Stomach (tissue), 4 donors: ENCODE data around the gene FAM72B.
"Not testable (repeated sequence)": the region's sequence is repeated elsewhere in the genome, so short reads cannot be mapped to it uniquely, and the experiment has no call there.

Experiments used
- EP300 ChIP-seq: sonication (generic); formaldehyde crosslinking; IDR thresholded peaks from one replicate; pipeline ENCODE4 v1.6.1; 2017; ENCODE audit warnings: antibody characterized with exemption
- POLR2A ChIP-seq, 4 donors: fragments of 450-650 bp; IDR thresholded peaks; one replicate each; pipeline ENCODE4 v1.6.1; 2016; ENCODE audit warnings: antibody characterized with exemption in 4 of 4, control low read depth in 2 of 4, mild to moderate bottlenecking in 1 of 4, moderate library complexity in 1 of 4
- POLR2AphosphoS5 ChIP-seq, 3 donors: sonication (generic); formaldehyde crosslinking; IDR thresholded peaks; one replicate each; pipeline ENCODE4 v1.6.1; 2016; ENCODE audit warnings: antibody characterized with exemption in 3 of 3
- TF ChIP-seq, protein P1 (sequence below), 7 experiments: fragments of 450-650 bp in 4 of 7; fragments of 200-600 bp in 3 of 7; sonication (generic) in 3 of 7; IDR thresholded peaks; one replicate each; pipeline ENCODE4 v1.5.1; 2016 to 2019; ENCODE audit warnings: antibody characterized with exemption in 7 of 7, control low read depth in 2 of 7, mild to moderate bottlenecking in 1 of 7

GRCh38 chr1:121183867-121184266, 273 bp downstream of the FAM72B start:
- not testable (repeated sequence) for TF ChIP-seq POLR2A (IDR thresholded peaks at IDR 0.05); POLR2AphosphoS5 (IDR thresholded peaks at IDR 0.05); EP300
- TF ChIP-seq, protein P1, sequence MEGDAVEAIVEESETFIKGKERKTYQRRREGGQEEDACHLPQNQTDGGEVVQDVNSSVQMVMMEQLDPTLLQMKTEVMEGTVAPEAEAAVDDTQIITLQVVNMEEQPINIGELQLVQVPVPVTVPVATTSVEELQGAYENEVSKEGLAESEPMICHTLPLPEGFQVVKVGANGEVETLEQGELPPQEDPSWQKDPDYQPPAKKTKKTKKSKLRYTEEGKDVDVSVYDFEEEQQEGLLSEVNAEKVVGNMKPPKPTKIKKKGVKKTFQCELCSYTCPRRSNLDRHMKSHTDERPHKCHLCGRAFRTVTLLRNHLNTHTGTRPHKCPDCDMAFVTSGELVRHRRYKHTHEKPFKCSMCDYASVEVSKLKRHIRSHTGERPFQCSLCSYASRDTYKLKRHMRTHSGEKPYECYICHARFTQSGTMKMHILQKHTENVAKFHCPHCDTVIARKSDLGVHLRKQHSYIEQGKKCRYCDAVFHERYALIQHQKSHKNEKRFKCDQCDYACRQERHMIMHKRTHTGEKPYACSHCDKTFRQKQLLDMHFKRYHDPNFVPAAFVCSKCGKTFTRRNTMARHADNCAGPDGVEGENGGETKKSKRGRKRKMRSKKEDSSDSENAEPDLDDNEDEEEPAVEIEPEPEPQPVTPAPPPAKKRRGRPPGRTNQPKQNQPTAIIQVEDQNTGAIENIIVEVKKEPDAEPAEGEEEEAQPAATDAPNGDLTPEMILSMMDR (IDR thresholded peaks at IDR 0.05), result not testable (repeated sequence)
